ENCODE data around the gene PIK3CB. TPM values are rescaled to one million over a fixed set of nuclear protein-coding genes. Genes with fewer than 3 reads are reported as not detected.

Gene PIK3CB
- total RNA-seq, 1 experiment from 2014 or later = 73.9 TPM

- BruUV-seq (replicated peaks) = no TSS peak
- H3K4me1 ChIP-seq (ENCODE audit: control insufficient read depth, insufficient read depth, low read length) = no peaks in the 10 kb centered on the region
- no peak overlapping the region for H3K27ac ChIP-seq (ENCODE audit: low read length)
- H3K36me3 ChIP-seq (ENCODE audit: control insufficient read depth, insufficient read depth, low read length) = no peaks in the 10 kb centered on the region
- ChIA-PET CTCF (no interaction called here), POLR2A (no interaction called here)
- ATAC-seq = no peak
- in situ Hi-C loops (cut with HindIII; ENCODE audit: low pct_unique_long_range_greater_than_20kb, low sequenced_read_pairs) (no loop called here), intact Hi-C loops (cut with micrococcal nuclease; ENCODE audit: unreplicated experiment) (no loop called here)
- no peaks in the 10 kb centered on the region for H3K27me3 ChIP-seq (ENCODE audit: control insufficient read depth, insufficient read depth, low read length)
- H3K4me3 ChIP-seq (ENCODE audit: low read depth in 2 of 2, low read length in 2 of 2) = no peak overlapping the region
- DNase-seq (ENCODE audit: low read depth, low spot score) = no peak
- H3K9me3 ChIP-seq (ENCODE audit: control insufficient read depth, insufficient read depth, low read depth, low read length) = no peaks in the 10 kb centered on the region
- TF ChIP-seq TCF7L2 (IDR thresholded peaks at IDR 0.05; ENCODE audit: low read depth, low read length) = no peak
Measured at GRCh38 chr3:138854204-138854603, 19.5 kb upstream of the PIK3CB start.

- CTCF ChIA-PET = no interaction called here
- DNase-seq (ENCODE audit: low read depth, low spot score) = no peak
- TF ChIP-seq POLR2AphosphoS5 (IDR thresholded peaks at IDR 0.05; ENCODE audit: low read depth, low read length) (no peak), REST (IDR thresholded peaks at IDR 0.05; ENCODE audit: insufficient read depth in 1 of 2, low read depth in 2 of 2, low read length in 1 of 2) (peak in 1 of 2 experiments; percentile 45; a peak in 1 of 4 replicates), CTCF (IDR thresholded peaks at IDR 0.05) (no peak)
- intact Hi-C loops (cut with micrococcal nuclease; ENCODE audit: unreplicated experiment) (no loop called here), in situ Hi-C loops (cut with HindIII; ENCODE audit: low pct_unique_long_range_greater_than_20kb, low sequenced_read_pairs) (no loop called here)
- Histone ChIP-seq H3K9me3 (ENCODE audit: control insufficient read depth, insufficient read depth, low read depth, low read length) (no peaks in the 10 kb centered on the region), H3K4me3 (ENCODE audit: low read depth in 2 of 2, low read length in 2 of 2) (no peak overlapping the region), H3K27me3 (ENCODE audit: control insufficient read depth, insufficient read depth, low read length) (no peaks in the 10 kb centered on the region), H3K36me3 (ENCODE audit: control insufficient read depth, insufficient read depth, low read length) (no peaks in the 10 kb centered on the region), H3K4me1 (ENCODE audit: control insufficient read depth, insufficient read depth, low read length) (no peaks in the 10 kb centered on the region), H3K27ac (ENCODE audit: low read length) (no peak overlapping the region)
- POLR2A ChIA-PET = no interaction called here
- BruUV-seq (replicated peaks) = no TSS peak
- no peak for ATAC-seq
Measured at GRCh38 chr3:138850151-138850550, 15.4 kb upstream of the PIK3CB start.

- no peaks in the 10 kb centered on the region for H3K27me3 ChIP-seq (ENCODE audit: control insufficient read depth, insufficient read depth, low read length)
- no peaks in the 10 kb centered on the region for H3K9me3 ChIP-seq (ENCODE audit: control insufficient read depth, insufficient read depth, low read depth, low read length)
- CTCF ChIA-PET = interaction anchor here (0.7 kb wide), 1 partner anchor 65 kb away, joined by 3 read pairs; no protein-coding TSS in a partner anchor
- H3K36me3 ChIP-seq (ENCODE audit: control insufficient read depth, insufficient read depth, low read length) = no peaks in the 10 kb centered on the region
- no peak for DNase-seq (ENCODE audit: low read depth, low spot score)
- in situ Hi-C loops (cut with HindIII; ENCODE audit: low pct_unique_long_range_greater_than_20kb, low sequenced_read_pairs) = no loop called here
- H3K4me3 ChIP-seq (ENCODE audit: low read depth in 2 of 2, low read length in 2 of 2) = no peak overlapping the region
- H3K27ac ChIP-seq (ENCODE audit: low read length) = no peak overlapping the region
- no TSS peak for BruUV-seq (replicated peaks)
- TF ChIP-seq SIN3A (IDR thresholded peaks at IDR 0.05; ENCODE audit: borderline replicate concordance, insufficient read depth, low read depth, low read length) (no peak), CTCF (IDR thresholded peaks at IDR 0.05) (no peak), TCF7L2 (IDR thresholded peaks at IDR 0.05; ENCODE audit: low read depth, low read length) (no peak), REST (IDR thresholded peaks at IDR 0.05; ENCODE audit: insufficient read depth in 1 of 2, low read depth in 2 of 2, low read length in 1 of 2) (no peak), POLR2AphosphoS5 (IDR thresholded peaks at IDR 0.05; ENCODE audit: low read depth, low read length) (no peak)
- intact Hi-C loops (cut with micrococcal nuclease; ENCODE audit: unreplicated experiment) = no loop called here
- no peak for ATAC-seq
- H3K4me1 ChIP-seq (ENCODE audit: control insufficient read depth, insufficient read depth, low read length) = no peaks in the 10 kb centered on the region
- POLR2A ChIA-PET = no interaction called here
Measured at GRCh38 chr3:138849222-138849940, 14.7 kb upstream of the PIK3CB start.
